ENCODE results near the gene DDX10.
"Not testable (repeated sequence)": the region's sequence is repeated elsewhere in the genome, so short reads cannot be mapped to it uniquely, and the experiment has no call there.

DDX10 gene

GRCh38 chr11:108724974-108725689 is 60.3 kb downstream of the DDX10 start:
- no peak for DNase-seq

GRCh38 chr11:108726077-108726800 is 61.4 kb downstream of the DDX10 start:
- DNase-seq, result no peak

GRCh38 chr11:108727665-108728064 is 62.8 kb downstream of the DDX10 start:
- DNase-seq, result no peak

GRCh38 chr11:108729227-108729871 is 64.5 kb downstream of the DDX10 start:
- DNase-seq, result no peak

GRCh38 chr11:108732395-108732794 is 67.5 kb downstream of the DDX10 start:
- no peak for DNase-seq

- no peak for DNase-seq
Measured at GRCh38 chr11:108733479-108734116, 68.7 kb downstream of the DDX10 start.

GRCh38 chr11:108734283-108734682 is 69.4 kb downstream of the DDX10 start:
- DNase-seq, result no peak

- no peak for DNase-seq
Measured at GRCh38 chr11:108734956-108735559, 70.2 kb downstream of the DDX10 start.

GRCh38 chr11:108740132-108740531 is 75.3 kb downstream of the DDX10 start:
- not testable (repeated sequence) for DNase-seq

GRCh38 chr11:108743851-108744250 is 79.0 kb downstream of the DDX10 start:
- no peak for DNase-seq

- DNase-seq, result no peak
Measured at GRCh38 chr11:108748968-108749367, 84.1 kb downstream of the DDX10 start.

- no peak for DNase-seq
Measured at GRCh38 chr11:108751444-108751843, 86.6 kb downstream of the DDX10 start.

GRCh38 chr11:108752297-108752751 is 87.5 kb downstream of the DDX10 start:
- no peak for DNase-seq

GRCh38 chr11:108754901-108755625 is 90.2 kb downstream of the DDX10 start:
- DNase-seq, result no peak

GRCh38 chr11:108757630-108758029 is 92.8 kb downstream of the DDX10 start:
- DNase-seq, result no peak

- no peak for DNase-seq
Measured at GRCh38 chr11:108758458-108758857, 93.6 kb downstream of the DDX10 start.

- DNase-seq, result no peak
Measured at GRCh38 chr11:108766596-108767173, 101.8 kb downstream of the DDX10 start.

GRCh38 chr11:108768370-108768769 is 103.5 kb downstream of the DDX10 start:
- no peak for DNase-seq

- no peak for DNase-seq
Measured at GRCh38 chr11:108768964-108769363, 104.1 kb downstream of the DDX10 start.

GRCh38 chr11:108774037-108774730 is 109.3 kb downstream of the DDX10 start:
- DNase-seq, result no peak

- no peak for DNase-seq
Measured at GRCh38 chr11:108775324-108775723, 110.5 kb downstream of the DDX10 start.

Data from NCI-H1048 (cell line).